Measurements from ENCODE around the gene WFIKKN1. TPM values are rescaled to one million over a fixed set of nuclear protein-coding genes. Genes with fewer than 3 reads are reported as not detected.

WFIKKN1 gene
- total and polyA plus RNA-seq, 2 experiments from 2014 or later: 0.43 to 0.88 TPM

DNA sequence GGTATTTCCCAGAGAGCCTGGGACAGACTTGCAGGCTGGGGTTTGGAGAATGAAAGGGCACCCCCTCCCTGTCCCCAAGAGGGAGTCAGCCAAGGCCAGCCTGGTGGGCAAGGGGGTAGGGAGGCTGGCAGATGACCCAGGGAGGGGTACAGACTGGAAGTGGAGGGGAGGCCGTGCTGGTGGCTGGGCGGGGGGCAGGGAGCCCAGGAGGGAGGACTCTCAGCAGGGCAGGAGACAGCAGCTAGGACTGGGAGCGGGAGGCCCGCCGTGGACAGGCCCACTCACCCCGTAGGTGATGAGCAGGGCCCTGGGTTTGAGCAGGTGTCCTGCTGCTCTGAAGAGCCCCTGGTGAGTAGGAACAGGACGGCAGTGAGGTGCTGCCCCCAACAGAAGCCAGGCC, 4.2 kb downstream of the WFIKKN1 start:
- H3K27me3 ChIP-seq: no peaks in the 10 kb centered on the region
- DNase-seq (ENCODE audit: low spot score): no peak
- no peaks in the 10 kb centered on the region for H3K36me3 ChIP-seq (replicated peaks; ENCODE audit: insufficient read depth, low read depth)
- H2AFZ ChIP-seq: no peak overlapping the region
- peaks cover 31% of the 10 kb centered on the region for H3K4me1 ChIP-seq (ENCODE audit: insufficient read depth)
- no peak for TF ChIP-seq CTCF (IDR thresholded peaks at IDR 0.05; ENCODE audit: poor library complexity)
- TF ChIP-seq EZH2phosphoT487 (IDR thresholded peaks at IDR 0.05; ENCODE audit: low read depth, severe bottlenecking, unreplicated experiment): no peak
- TF ChIP-seq EZH2 (IDR thresholded peaks at IDR 0.05; ENCODE audit: borderline replicate concordance): no peak
- peak overlapping the region; percentile 98 for H3K4me2 ChIP-seq
- 89% methylated on average over 7 of the region's 7 CpGs for WGBS (ENCODE audit: low lambda C conversion rate, missing lambda C conversion rate)
- H3K9me3 ChIP-seq (ENCODE audit: low read depth): no peaks in the 10 kb centered on the region
- H3K4me3 ChIP-seq: no peak overlapping the region
- no peak overlapping the region for H3K27ac ChIP-seq
- no peaks in the 10 kb centered on the region for H3K9me2 ChIP-seq (replicated peaks; ENCODE audit: insufficient read depth)
- peaks cover 12% of the 10 kb centered on the region for H3K79me2 ChIP-seq
- H4K20me1 ChIP-seq (ENCODE audit: insufficient read depth, poor library complexity, severe bottlenecking): no peaks in the 10 kb centered on the region

- H3K27me3 ChIP-seq: no peaks in the 10 kb centered on the region
- H3K9me2 ChIP-seq (replicated peaks; ENCODE audit: insufficient read depth): no peaks in the 10 kb centered on the region
- H3K36me3 ChIP-seq (replicated peaks; ENCODE audit: insufficient read depth, low read depth): no peaks in the 10 kb centered on the region
- peaks cover 24% of the 10 kb centered on the region for H3K4me1 ChIP-seq (ENCODE audit: insufficient read depth)
- H3K4me3 ChIP-seq: peak overlapping the region; percentile 73
- 14% methylated on average over 39 of the region's 55 CpGs for WGBS (ENCODE audit: low lambda C conversion rate, missing lambda C conversion rate)
- H3K79me2 ChIP-seq: peaks cover 12% of the 10 kb centered on the region
- peak overlapping the region; percentile 98 for H3K4me2 ChIP-seq
- TF ChIP-seq CTCF (IDR thresholded peaks at IDR 0.05; ENCODE audit: poor library complexity) (no peak), EZH2 (IDR thresholded peaks at IDR 0.05; ENCODE audit: borderline replicate concordance) (no peak), EZH2phosphoT487 (IDR thresholded peaks at IDR 0.05; ENCODE audit: low read depth, severe bottlenecking, unreplicated experiment) (no peak)
- H2AFZ ChIP-seq: peak overlapping the region; percentile 34
- no peaks in the 10 kb centered on the region for H3K9me3 ChIP-seq (ENCODE audit: low read depth)
- DNase-seq (ENCODE audit: low spot score): no peak
- no peaks in the 10 kb centered on the region for H4K20me1 ChIP-seq (ENCODE audit: insufficient read depth, poor library complexity, severe bottlenecking)
- peak overlapping the region; percentile 99 for H3K27ac ChIP-seq
Measured at GRCh38 chr16:635573-636205, 4.9 kb downstream of the WFIKKN1 start.

DNA sequence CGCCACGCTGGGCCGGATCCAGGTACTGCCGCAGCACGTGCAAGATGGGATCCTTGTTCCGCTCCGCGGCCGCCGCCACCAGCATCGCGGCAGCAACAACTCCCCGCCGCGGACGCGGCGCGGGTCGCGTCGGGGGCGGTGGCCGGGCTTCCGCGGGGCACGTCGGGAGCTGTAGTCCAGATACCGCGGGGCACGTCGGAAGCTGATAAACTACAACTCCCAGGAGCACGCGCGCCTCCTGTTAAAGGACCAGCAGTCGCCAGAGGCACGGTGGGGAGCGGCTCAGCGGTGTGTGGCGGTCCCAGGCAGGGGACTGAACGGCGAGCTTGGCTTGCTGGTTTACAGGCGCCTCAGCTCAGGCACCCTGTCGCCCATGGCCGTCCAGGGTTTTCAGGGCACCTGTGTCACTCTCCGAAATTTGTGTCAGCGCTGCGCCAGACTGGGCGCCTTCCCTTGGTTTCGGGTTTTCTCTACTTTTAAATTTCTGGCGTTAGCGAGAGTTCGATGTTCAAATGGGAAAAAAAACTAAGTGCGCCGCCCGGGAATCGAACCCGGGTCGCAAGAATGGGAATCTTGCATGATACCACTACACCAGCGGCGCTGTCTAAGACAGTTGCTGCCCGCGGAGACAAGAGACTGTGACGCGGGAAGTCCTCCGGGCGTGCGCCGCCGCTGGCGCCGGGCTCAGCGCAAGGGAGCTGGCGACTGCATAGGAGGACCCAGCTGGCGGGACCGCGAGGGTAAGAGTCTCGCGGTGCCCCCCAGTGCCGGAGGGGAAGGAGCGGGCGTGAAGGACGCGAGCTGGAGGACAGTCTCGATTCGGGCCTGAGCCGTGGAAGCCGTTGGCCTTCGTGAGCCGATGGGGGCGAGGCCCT, 5.7 kb downstream of the WFIKKN1 start, which contains the start of gene METTL26:
Gene METTL26 (minus strand): TSS at position 100 of the 875 bp plus-strand sequence. CDS start 15 bp downstream, at position 85.
- H3K4me1 ChIP-seq (ENCODE audit: insufficient read depth): peaks cover 16% of the 10 kb centered on the region
- H3K9me2 ChIP-seq (replicated peaks; ENCODE audit: insufficient read depth): no peaks in the 10 kb centered on the region
- peak within 1 kb of the TSS; percentile 86 for H2AFZ ChIP-seq

More for the DNA sequence above, 5.7 kb downstream of the WFIKKN1 start, which contains the start of gene METTL26:
- no peaks in the 10 kb centered on the region for H3K9me3 ChIP-seq (ENCODE audit: low read depth)
- H3K27ac ChIP-seq: peak within 1 kb of the TSS; percentile 99
- WGBS (ENCODE audit: low lambda C conversion rate, missing lambda C conversion rate): 1% methylated on average over 89 of the region's 91 CpGs
- H3K36me3 ChIP-seq (replicated peaks; ENCODE audit: insufficient read depth, low read depth): no peaks in the 10 kb centered on the region
- no peaks in the 10 kb centered on the region for H4K20me1 ChIP-seq (ENCODE audit: insufficient read depth, poor library complexity, severe bottlenecking)
- no peaks in the 10 kb centered on the region for H3K27me3 ChIP-seq
- peak within 1 kb of the TSS; percentile 98 for H3K4me2 ChIP-seq
- H3K4me3 ChIP-seq: peak within 1 kb of the TSS; percentile 96
- peak; percentile 97 for DNase-seq (ENCODE audit: low spot score)
- no peak for TF ChIP-seq EZH2phosphoT487 (IDR thresholded peaks at IDR 0.05; ENCODE audit: low read depth, severe bottlenecking, unreplicated experiment)
- TF ChIP-seq EZH2 (IDR thresholded peaks at IDR 0.05; ENCODE audit: borderline replicate concordance): no peak
- TF ChIP-seq CTCF (IDR thresholded peaks at IDR 0.05; ENCODE audit: poor library complexity): no peak
- peaks cover 12% of the 10 kb centered on the region for H3K79me2 ChIP-seq
